HG03095 (cell line): ENCODE measurements around the gene MSH3.
"Not testable (repeated sequence)": the region's sequence is repeated elsewhere in the genome, so short reads cannot be mapped to it uniquely, and the experiment has no call there.

Experiments
- ATAC-seq: cut with Tn5 transposase; IDR thresholded peaks from one replicate; pipeline ENCODE4 v1.9.1; 2021; ENCODE audit warnings: moderate library complexity; ENCODE audit not compliant: unreplicated experiment

Gene MSH3

GRCh38 chr5:80705216-80705769, 50.8 kb downstream of the MSH3 start:
- no peak for ATAC-seq

GRCh38 chr5:80705801-80706200, 51.3 kb downstream of the MSH3 start:
- no peak for ATAC-seq

GRCh38 chr5:80706835-80707447, 52.5 kb downstream of the MSH3 start:
- ATAC-seq: no peak

- no peak for ATAC-seq
Observed at GRCh38 chr5:80707645-80708044, 53.2 kb downstream of the MSH3 start.

GRCh38 chr5:80711216-80711615, 56.8 kb downstream of the MSH3 start:
- no peak for ATAC-seq

GRCh38 chr5:80711938-80712337, 57.5 kb downstream of the MSH3 start:
- no peak for ATAC-seq

- no peak for ATAC-seq
Observed at GRCh38 chr5:80712919-80713318, 58.5 kb downstream of the MSH3 start.

GRCh38 chr5:80713631-80714030, 59.2 kb downstream of the MSH3 start:
- ATAC-seq: no peak

GRCh38 chr5:80714570-80715298, 60.3 kb downstream of the MSH3 start:
- no peak for ATAC-seq

- ATAC-seq: no peak
Observed at GRCh38 chr5:80715887-80716286, 61.4 kb downstream of the MSH3 start.

GRCh38 chr5:80720181-80720580, 65.7 kb downstream of the MSH3 start:
- no peak for ATAC-seq

GRCh38 chr5:80722916-80723315, 68.5 kb downstream of the MSH3 start:
- ATAC-seq: no peak

GRCh38 chr5:80725446-80725845, 71.0 kb downstream of the MSH3 start:
- ATAC-seq: no peak

- ATAC-seq: no peak
Observed at GRCh38 chr5:80736730-80737129, 82.3 kb downstream of the MSH3 start.

GRCh38 chr5:80738466-80738865, 84.0 kb downstream of the MSH3 start:
- ATAC-seq: no peak

- ATAC-seq: no peak
Observed at GRCh38 chr5:80739057-80739456, 84.6 kb downstream of the MSH3 start.

GRCh38 chr5:80739496-80739895, 85.0 kb downstream of the MSH3 start:
- no peak for ATAC-seq

- no peak for ATAC-seq
Observed at GRCh38 chr5:80739898-80740297, 85.4 kb downstream of the MSH3 start.

GRCh38 chr5:80740488-80740887, 86.0 kb downstream of the MSH3 start:
- ATAC-seq: not testable (repeated sequence)

GRCh38 chr5:80740999-80741398, 86.5 kb downstream of the MSH3 start:
- no peak for ATAC-seq

- ATAC-seq: no peak
Observed at GRCh38 chr5:80744149-80744548, 89.7 kb downstream of the MSH3 start.

GRCh38 chr5:80745490-80745889, 91.0 kb downstream of the MSH3 start:
- no peak for ATAC-seq
